ENCODE results near the gene LHFPL2. TPM values are rescaled to one million over a fixed set of nuclear protein-coding genes. Genes with fewer than 3 reads are reported as not detected.

Gene LHFPL2
- total and polyA plus RNA-seq, 4 donors, result 6.5 to 49.4 (median 47.7) TPM

- WGBS, 2 donors, result 53 to 68% methylated on average over 7 of the region's 7 CpGs
Observed at GRCh38 chr5:78594610-78595457, 53.7 kb downstream of the LHFPL2 start.

DNA sequence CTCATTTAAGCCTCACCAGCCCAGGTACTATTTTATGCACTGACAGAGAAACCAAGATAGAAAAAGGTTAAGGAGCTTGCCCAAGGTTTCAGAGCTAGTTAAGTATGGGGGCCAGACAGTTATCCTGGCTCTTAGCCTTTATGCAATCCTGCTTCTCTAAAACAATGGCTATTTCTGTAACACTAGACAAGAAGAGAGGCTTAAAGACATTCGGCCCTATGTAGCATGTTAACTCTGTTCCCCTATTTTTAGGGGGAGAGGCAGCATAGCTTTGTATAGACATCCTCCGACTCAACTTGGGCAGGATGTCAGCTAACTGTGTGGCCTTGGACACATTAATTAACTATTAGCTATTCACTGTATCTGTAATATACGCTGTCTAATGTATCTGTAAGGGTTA lies 54.6 kb downstream of the LHFPL2 start:
- WGBS, 2 donors, result 46 to 52% methylated on average over 3 of the region's 3 CpGs
- Histone ChIP-seq H3K9ac (ENCODE audit: insufficient read depth in 1 of 2, low read length in 2 of 2) (no peak overlapping the region), H3K27ac (ENCODE audit: low read depth in 1 of 2, low read length in 1 of 2) (no peak overlapping the region), H3K36me3 (ENCODE audit: control insufficient read depth in 4 of 4, insufficient read depth in 4 of 4, low read length in 4 of 4) (no peaks in the 10 kb centered on the region), H3K4me3 (no peak overlapping the region), H3K27me3 (ENCODE audit: control insufficient read depth in 3 of 3, insufficient read depth in 3 of 3, low read length in 2 of 3) (no peaks in the 10 kb centered on the region), H3K9me3 (ENCODE audit: control insufficient read depth in 4 of 4, insufficient read depth in 3 of 4, low read length in 3 of 4) (no peaks in the 10 kb centered on the region), H3K4me1 (ENCODE audit: control insufficient read depth in 5 of 5, insufficient read depth in 5 of 5, low read length in 5 of 5) (peaks cover 9 to 31% (median 27%) of the 10 kb centered on the region in 5 donors)
- TF ChIP-seq, protein P1, sequence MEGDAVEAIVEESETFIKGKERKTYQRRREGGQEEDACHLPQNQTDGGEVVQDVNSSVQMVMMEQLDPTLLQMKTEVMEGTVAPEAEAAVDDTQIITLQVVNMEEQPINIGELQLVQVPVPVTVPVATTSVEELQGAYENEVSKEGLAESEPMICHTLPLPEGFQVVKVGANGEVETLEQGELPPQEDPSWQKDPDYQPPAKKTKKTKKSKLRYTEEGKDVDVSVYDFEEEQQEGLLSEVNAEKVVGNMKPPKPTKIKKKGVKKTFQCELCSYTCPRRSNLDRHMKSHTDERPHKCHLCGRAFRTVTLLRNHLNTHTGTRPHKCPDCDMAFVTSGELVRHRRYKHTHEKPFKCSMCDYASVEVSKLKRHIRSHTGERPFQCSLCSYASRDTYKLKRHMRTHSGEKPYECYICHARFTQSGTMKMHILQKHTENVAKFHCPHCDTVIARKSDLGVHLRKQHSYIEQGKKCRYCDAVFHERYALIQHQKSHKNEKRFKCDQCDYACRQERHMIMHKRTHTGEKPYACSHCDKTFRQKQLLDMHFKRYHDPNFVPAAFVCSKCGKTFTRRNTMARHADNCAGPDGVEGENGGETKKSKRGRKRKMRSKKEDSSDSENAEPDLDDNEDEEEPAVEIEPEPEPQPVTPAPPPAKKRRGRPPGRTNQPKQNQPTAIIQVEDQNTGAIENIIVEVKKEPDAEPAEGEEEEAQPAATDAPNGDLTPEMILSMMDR (IDR thresholded peaks at IDR 0.05; ENCODE audit: control extremely low read depth, extremely low read depth), result no peak
- no peak for DNase-seq
- ATAC-seq (ENCODE audit: insufficient read depth, low FRiP score), result no peak

More at GRCh38 chr5:78594610-78595457, 53.7 kb downstream of the LHFPL2 start:
- H3K27ac ChIP-seq (ENCODE audit: low read depth in 1 of 2, low read length in 1 of 2), result peak overlapping the region in 1 of 2 donors; percentile 49
- H3K36me3 ChIP-seq (ENCODE audit: control insufficient read depth in 4 of 4, insufficient read depth in 4 of 4, low read length in 4 of 4), result no peaks in the 10 kb centered on the region
- DNase-seq, result peak; percentile 46 to 89 (median 81)
- peak; percentile 88 for ATAC-seq (ENCODE audit: insufficient read depth, low FRiP score)
- H3K4me3 ChIP-seq, result no peak overlapping the region
- H3K9me3 ChIP-seq (ENCODE audit: control insufficient read depth in 4 of 4, insufficient read depth in 3 of 4, low read length in 3 of 4), result no peaks in the 10 kb centered on the region
- H3K4me1 ChIP-seq (ENCODE audit: control insufficient read depth in 5 of 5, insufficient read depth in 5 of 5, low read length in 5 of 5), result peaks cover 7 to 31% (median 27%) of the 10 kb centered on the region in 5 donors
- no peaks in the 10 kb centered on the region for H3K27me3 ChIP-seq (ENCODE audit: control insufficient read depth in 3 of 3, insufficient read depth in 3 of 3, low read length in 2 of 3)
- TF ChIP-seq, protein P1 (IDR thresholded peaks at IDR 0.05; ENCODE audit: control extremely low read depth, extremely low read depth), result no peak
- peak overlapping the region in 1 of 2 donors; percentile 56 for H3K9ac ChIP-seq (ENCODE audit: insufficient read depth in 1 of 2, low read length in 2 of 2)

DNA sequence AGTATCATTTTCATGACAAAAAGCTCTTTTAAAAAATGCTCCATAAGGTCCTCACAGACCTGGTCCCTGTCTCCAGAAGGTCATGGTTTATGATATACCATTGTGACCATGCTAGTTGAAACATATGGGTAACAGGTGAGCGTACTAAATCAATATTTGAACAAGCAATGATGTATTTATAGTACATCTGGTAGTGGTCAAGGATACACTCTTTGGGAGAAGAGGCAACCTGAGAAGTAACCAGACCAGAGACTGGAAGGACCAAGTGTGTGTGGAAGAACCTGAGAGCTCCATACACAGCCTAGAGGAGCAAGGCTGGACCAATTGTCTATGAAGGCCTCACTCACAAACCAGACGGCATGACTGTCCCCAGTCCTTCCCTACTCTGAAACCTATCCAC lies 55.1 kb downstream of the LHFPL2 start:
- Histone ChIP-seq H3K4me1 (ENCODE audit: control insufficient read depth in 5 of 5, insufficient read depth in 5 of 5, low read length in 5 of 5) (peaks cover 9 to 31% (median 27%) of the 10 kb centered on the region in 5 donors), H3K27ac (ENCODE audit: low read depth in 1 of 2, low read length in 1 of 2) (no peak overlapping the region), H3K36me3 (ENCODE audit: control insufficient read depth in 4 of 4, insufficient read depth in 4 of 4, low read length in 4 of 4) (no peaks in the 10 kb centered on the region), H3K9me3 (ENCODE audit: control insufficient read depth in 4 of 4, insufficient read depth in 3 of 4, low read length in 3 of 4) (no peaks in the 10 kb centered on the region), H3K27me3 (ENCODE audit: control insufficient read depth in 3 of 3, insufficient read depth in 3 of 3, low read length in 2 of 3) (no peaks in the 10 kb centered on the region), H3K4me3 (no peak overlapping the region), H3K9ac (ENCODE audit: insufficient read depth in 1 of 2, low read length in 2 of 2) (no peak overlapping the region)
- TF ChIP-seq, protein P1 (IDR thresholded peaks at IDR 0.05; ENCODE audit: control extremely low read depth, extremely low read depth), result no peak
- ATAC-seq (ENCODE audit: insufficient read depth, low FRiP score), result no peak
- DNase-seq, result no peak
- 90 to 91% methylated on average over 2 of the region's 2 CpGs for WGBS, 2 donors
